GM21717 (cell line): ENCODE measurements around the gene RPS27.
"Not testable (repeated sequence)": the region's sequence is repeated elsewhere in the genome, so short reads cannot be mapped to it uniquely, and the experiment has no call there.

Source experiments
- ATAC-seq: cut with Tn5 transposase; IDR thresholded peaks from one replicate; pipeline ENCODE4 v1.9.1; 2021; ENCODE audit warnings: mild to moderate bottlenecking, moderate library complexity; ENCODE audit not compliant: unreplicated experiment

The RPS27 gene

DNA sequence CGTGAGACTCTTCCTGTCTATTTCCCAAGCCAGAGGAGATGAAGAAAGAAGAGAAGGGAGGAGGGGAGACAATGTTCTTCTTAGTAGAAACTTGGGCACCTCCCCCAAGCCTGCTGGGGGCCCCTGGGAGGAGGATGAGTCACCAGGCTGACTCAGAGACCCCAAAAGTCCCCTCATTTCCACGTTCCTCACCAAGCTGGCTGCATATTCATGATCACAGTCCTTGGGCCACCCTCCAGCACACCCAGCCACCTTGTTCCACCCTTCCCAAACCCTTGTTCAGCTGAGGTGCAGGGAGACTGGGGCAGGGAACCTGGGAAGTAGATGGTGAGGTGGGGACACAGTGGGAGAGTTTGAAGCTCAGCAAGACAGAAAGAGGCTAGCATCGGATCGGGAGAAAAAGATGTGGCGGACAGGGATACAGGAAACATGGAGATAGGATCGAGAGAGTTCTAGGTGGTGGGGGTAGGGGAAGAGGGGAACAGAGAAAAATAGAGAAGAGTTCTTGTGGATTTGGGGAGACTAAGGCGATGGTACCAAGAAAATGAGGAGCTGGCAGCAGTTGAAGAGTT is 5.1 kb upstream of the RPS27 start:
- no peak for ATAC-seq

GRCh38 chr1:153985941-153986761 is 4.4 kb upstream of the RPS27 start, which contains the start of gene RAB13:
Gene RAB13 (minus strand): TSS chr1:153986339. CDS start chr1:153986236, 103 bp downstream.
- no peak for ATAC-seq

- no peak for ATAC-seq
Measured at GRCh38 chr1:153987621-153988020, 2.9 kb upstream of the RPS27 start.

DNA sequence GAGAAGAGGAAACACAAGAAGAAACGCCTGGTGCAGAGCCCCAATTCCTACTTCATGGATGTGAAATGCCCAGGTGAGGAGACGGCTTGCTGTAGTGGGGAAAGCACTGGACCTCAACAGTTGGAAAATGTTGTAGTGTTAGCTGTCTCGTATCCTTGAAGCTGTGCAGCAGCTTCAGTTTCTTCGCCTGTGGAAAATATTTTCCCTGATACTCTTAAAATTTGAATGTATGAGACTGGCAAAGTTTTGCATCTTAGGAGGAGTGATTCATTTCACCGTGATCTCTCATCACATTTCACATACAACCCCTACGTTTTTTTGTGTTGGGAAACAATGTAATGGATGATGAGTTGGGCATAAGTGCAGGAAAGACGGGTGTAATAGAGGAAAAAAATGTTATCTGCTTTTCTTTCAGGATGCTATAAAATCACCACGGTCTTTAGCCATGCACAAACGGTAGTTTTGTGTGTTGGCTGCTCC is 629 bp downstream of the RPS27 start:
- ATAC-seq: no peak

- ATAC-seq: no peak
Measured at GRCh38 chr1:153991806-153992205, 1.2 kb downstream of the RPS27 start.

- no peak for ATAC-seq
Measured at GRCh38 chr1:153995202-153995601, 4.6 kb downstream of the RPS27 start.

- ATAC-seq: no peak
Measured at GRCh38 chr1:153995640-153996039, 5.1 kb downstream of the RPS27 start.

GRCh38 chr1:153996882-153997281 is 6.3 kb downstream of the RPS27 start:
- not testable (repeated sequence) for ATAC-seq

DNA sequence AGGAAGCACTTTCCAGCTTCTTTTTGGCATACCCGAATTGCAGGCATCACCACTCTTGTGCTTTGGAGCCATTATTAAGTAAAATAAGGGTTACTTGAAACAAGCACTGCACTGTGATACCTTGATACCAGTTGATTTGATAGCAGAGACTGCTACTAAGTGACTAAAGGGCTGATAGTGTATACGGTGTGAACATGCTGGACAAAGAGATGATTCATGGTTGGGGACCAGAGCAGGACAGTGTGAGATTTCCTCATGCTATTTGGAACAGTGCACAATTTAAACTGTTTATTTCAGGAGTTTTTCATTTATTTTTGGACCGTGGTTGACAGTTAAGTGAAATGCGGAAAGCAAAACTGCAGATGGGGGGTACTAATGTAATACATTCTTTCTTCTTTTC is 9.9 kb downstream of the RPS27 start:
- no peak for ATAC-seq

GRCh38 chr1:154006136-154006535 is 15.6 kb downstream of the RPS27 start:
- no peak for ATAC-seq

DNA sequence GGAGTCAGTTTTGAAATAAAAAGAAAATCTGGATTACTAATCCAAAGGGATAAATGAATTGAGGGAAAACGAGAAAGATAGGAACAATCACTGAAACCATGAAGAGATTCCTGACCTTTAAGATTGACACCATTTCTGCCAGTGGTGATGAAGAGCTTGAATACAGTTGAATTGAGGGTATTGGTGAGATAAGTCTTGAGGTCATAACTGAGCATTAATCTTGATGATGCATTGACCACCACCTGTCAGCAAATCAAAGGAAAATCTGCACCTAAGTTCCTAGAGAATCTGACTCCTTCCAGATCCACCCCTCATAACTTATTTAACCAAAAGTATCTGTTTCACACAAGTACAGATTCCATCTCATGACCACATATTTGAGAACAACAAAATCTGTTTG is 21.6 kb downstream of the RPS27 start:
- ATAC-seq: no peak

DNA sequence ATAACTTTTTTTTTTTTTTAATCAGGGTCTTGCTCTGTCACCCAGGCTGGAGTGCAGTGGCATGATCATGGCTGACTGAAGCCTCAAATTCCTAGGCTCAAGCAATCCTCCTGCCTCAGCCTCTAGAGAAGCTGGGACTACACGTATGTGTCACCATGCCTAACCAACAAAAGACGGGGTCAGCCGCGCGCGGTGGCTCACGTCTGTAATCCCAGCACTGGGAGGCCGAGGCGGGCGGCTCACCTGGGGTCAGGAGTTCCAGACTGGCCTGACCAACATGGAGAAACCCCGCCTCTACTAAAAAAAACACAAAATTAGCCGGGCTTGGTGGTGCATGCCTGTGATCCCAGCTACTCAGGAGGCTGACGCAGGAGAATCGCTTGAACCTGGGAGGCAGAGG is 22.0 kb downstream of the RPS27 start:
- ATAC-seq: not testable (repeated sequence)

GRCh38 chr1:154014154-154014907 is 23.8 kb downstream of the RPS27 start:
- no peak for ATAC-seq

GRCh38 chr1:154019269-154019668 is 28.7 kb downstream of the RPS27 start:
- no peak for ATAC-seq

DNA sequence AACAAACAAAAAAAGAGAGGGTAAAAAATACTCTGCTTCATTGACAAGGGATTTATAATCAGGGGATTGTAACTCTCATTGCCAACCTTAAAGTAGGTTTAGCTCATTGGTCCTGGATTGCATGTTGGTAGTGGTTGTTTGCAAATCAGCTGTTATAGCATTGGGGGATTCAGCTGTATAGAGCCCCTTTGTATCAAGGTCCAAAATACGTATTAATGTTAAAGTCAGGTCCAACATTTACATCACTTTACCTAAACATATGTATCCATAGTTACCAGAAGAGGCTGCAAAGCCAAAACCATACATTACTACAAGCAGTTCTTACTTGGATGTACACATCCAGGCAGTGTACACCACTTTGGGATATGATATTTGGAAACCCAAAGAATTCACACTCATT is 29.4 kb downstream of the RPS27 start:
- ATAC-seq: no peak

DNA sequence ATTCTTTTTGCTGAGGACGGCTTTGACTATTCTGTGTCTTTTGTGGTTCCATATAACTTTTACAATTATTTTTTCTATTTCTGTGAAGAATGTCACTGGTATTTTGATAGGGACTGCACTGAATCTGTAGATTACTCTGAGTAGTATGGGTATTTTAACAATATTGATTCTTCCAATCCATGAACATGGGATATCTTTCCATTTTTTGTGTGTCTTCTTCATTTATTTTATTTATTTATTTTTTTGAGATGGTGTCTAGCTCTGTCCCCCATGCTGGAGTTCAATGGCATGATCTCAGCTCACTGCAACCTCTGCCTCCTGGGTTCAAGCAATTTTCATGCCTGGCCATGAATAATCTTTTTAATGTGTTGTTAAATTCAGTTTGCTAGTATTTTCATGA is 43.1 kb downstream of the RPS27 start:
- ATAC-seq: not testable (repeated sequence)
